Ishikawa (cell line): Measurements from ENCODE around the gene CTTNBP2.

Experiments used
- EP300 ChIP-seq: IDR thresholded peaks from 2 replicates; pipeline ENCODE4 v1.6.1; 2012; ENCODE audit warnings: borderline replicate concordance
- RAD21 ChIP-seq: IDR thresholded peaks from 2 replicates; pipeline ENCODE4 v1.6.1; 2012; ENCODE audit warnings: low read depth
- REST ChIP-seq: IDR thresholded peaks from 2 replicates; pipeline ENCODE4 v1.6.1; 2012; ENCODE audit warnings: low read depth, mild to moderate bottlenecking
- TAF1 ChIP-seq: IDR thresholded peaks from 2 replicates; pipeline ENCODE4 v1.6.1; 2012; ENCODE audit warnings: low read depth, mild to moderate bottlenecking
- TCF12 ChIP-seq: IDR thresholded peaks from 2 replicates; pipeline ENCODE4 v1.6.1; 2012; ENCODE audit warnings: low read depth
- YY1 ChIP-seq: IDR thresholded peaks from 2 replicates; pipeline ENCODE4 v1.6.1; 2012; ENCODE audit warnings: low read depth
- ZBTB7A ChIP-seq: IDR thresholded peaks from 2 replicates; pipeline ENCODE4 v1.6.1; 2012; ENCODE audit warnings: low read depth

- no peak for TF ChIP-seq EP300
- no peak for TF ChIP-seq YY1
- no peak for TF ChIP-seq REST
- no peak for TF ChIP-seq TAF1
- TF ChIP-seq ZBTB7A, result no peak
- TF ChIP-seq RAD21, result no peak
- no peak for TF ChIP-seq TCF12
These were observed 167.6 kb downstream of the CTTNBP2 start for GRCh38 chr7:117705630-117706029.
